T follicular helper cell (primary cell): ENCODE results near the gene PDE6D.
A peak's percentile ranks its signal among the peaks of the same experiment; 100 is the strongest.

ENCODE experiments used
- DNase-seq: peaks from one replicate; pipeline ENCODE4 v3.0.0-alpha.2; 2020; ENCODE audit warnings: low read depth
- total RNA-seq, 2 experiments: gene quantifications; one replicate each; lab custom pipeline; 2026; lab: John Stamatoyannopoulos, UW

Gene PDE6D
- 18.6 to 22.5 reads per million in 2 experiments for total RNA-seq

- peak; percentile 94 for DNase-seq
Observed at GRCh38 chr2:231780909-231781797, at the start of gene PDE6D. PDE6D (minus strand) TSS chr2:231781282; CDS start chr2:231781114, 168 bp downstream.

GRCh38 chr2:231821908-231822307 lies 40.8 kb upstream of the PDE6D start:
- no peak for DNase-seq

GRCh38 chr2:231820786-231821303 lies 39.8 kb upstream of the PDE6D start:
- DNase-seq, result no peak

GRCh38 chr2:231819447-231820042 lies 38.5 kb upstream of the PDE6D start:
- no peak for DNase-seq

- DNase-seq, result no peak
Observed at GRCh38 chr2:231816327-231817026, 35.4 kb upstream of the PDE6D start.

- no peak for DNase-seq
Observed at GRCh38 chr2:231810905-231811304, 29.8 kb upstream of the PDE6D start.

- DNase-seq, result no peak
Observed at GRCh38 chr2:231807020-231807419, 25.9 kb upstream of the PDE6D start.

GRCh38 chr2:231803501-231804138 lies 22.5 kb upstream of the PDE6D start:
- no peak for DNase-seq

- no peak for DNase-seq
Observed at GRCh38 chr2:231800493-231801091, 19.5 kb upstream of the PDE6D start.

- DNase-seq, result no peak
Observed at GRCh38 chr2:231795525-231796327, 14.6 kb upstream of the PDE6D start.

GRCh38 chr2:231794383-231794782 lies 13.3 kb upstream of the PDE6D start:
- no peak for DNase-seq

- DNase-seq, result no peak
Observed at GRCh38 chr2:231791107-231791506, 10.0 kb upstream of the PDE6D start.

- no peak for DNase-seq
Observed at GRCh38 chr2:231786917-231787292, 5.8 kb upstream of the PDE6D start.

- peak; percentile 69 for DNase-seq
Observed at GRCh38 chr2:231786177-231786916, 5.3 kb upstream of the PDE6D start, which contains the start of gene COPS7B. COPS7B (plus strand) TSS chr2:231786445; CDS start chr2:231788571, 2,126 bp downstream.

- no peak for DNase-seq
Observed at GRCh38 chr2:231785822-231786176, 4.7 kb upstream of the PDE6D start.

GRCh38 chr2:231785413-231785812 lies 4.3 kb upstream of the PDE6D start:
- no peak for DNase-seq

GRCh38 chr2:231781798-231782726 lies 980 bp upstream of the PDE6D start:
- DNase-seq, result peak; percentile 16

- DNase-seq, result no peak
Observed at GRCh38 chr2:231780123-231780908, 766 bp downstream of the PDE6D start.
